Stimulated activated CD8-positive, alpha-beta memory T cell treated with anti-CD3 and anti-CD28 coated beads, Interleukin-15, amount 100 ng/mL, for 48 hours (primary cell): Measurements from ENCODE around the gene SELENOO.
A peak's percentile ranks its signal among the peaks of the same experiment; 100 is the strongest.

Source experiments
- DNase-seq, 2 donors: peaks; one replicate each; pipeline ENCODE4 v3.0.0-alpha.2; 2020; ENCODE audit warnings: low read depth in 2 of 2

Gene SELENOO

DNA sequence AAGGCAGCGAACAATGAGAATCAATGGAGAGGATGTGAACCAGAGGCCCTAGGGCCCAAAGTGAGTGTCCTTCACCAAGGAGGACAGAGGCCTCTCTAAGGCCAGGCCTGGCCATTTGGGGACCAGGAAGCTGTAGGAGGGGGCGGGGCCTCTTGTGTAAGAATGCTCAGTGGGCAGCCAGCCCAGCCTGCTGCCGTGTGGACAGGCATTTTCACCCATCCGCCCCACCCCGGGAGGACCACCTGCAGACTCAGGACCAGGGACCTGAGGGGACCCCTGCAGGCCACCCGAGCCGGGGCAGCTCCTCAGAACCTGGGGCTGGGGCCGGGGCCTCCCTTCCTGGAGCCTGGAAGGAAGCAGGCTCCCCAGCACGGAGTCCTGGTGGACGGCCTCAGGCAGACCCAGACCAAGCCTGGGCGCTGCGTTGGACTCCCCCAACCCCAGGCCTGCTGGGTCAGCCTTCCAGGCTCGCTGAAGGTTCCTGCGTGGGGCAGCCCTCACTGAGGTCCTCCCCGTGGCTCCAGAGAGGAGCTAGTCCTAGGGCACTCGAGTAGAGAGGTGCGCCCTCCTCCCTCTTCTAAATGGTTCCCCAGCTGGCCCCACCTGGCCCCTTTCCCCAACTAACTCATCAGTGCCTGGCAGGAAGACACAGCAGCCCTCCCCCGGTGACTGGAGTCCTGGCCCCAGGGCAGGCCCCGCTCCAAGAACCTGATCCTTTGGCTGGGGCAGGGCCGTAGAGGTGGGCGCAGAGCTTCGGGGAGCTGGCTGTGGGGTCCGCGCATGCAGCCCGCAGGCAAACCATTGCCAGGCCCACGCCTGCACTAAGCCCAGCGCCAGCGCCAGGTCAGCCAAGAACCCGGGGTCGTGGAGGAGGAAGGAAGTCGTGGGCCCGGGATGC lies 16.6 kb upstream of the SELENOO start:
- no peak for DNase-seq

DNA sequence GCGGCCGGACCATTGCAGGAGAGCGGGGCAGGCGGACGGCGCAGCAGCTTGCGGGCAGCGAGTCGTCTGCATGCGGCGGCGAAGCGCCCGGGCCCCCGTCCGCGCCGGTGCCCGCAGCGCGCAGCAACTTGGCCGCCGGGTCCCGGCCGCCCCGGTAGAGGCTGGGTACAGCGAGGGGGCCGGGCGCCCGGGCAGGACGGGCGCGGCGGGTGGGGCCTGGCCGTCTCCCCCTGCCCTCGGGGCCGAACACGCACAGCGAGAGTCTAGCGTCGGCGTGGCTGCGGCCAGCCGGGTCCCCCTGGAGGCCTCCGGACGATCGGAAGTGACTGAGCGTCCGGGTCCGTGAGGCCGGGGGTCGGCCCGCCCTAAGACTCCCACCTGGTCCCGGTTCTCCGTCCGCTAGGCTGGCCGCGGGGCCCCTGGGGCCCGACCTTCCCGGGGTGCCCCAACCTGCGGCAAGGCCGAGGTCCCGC lies 15.9 kb upstream of the SELENOO start:
- no peak for DNase-seq

DNA sequence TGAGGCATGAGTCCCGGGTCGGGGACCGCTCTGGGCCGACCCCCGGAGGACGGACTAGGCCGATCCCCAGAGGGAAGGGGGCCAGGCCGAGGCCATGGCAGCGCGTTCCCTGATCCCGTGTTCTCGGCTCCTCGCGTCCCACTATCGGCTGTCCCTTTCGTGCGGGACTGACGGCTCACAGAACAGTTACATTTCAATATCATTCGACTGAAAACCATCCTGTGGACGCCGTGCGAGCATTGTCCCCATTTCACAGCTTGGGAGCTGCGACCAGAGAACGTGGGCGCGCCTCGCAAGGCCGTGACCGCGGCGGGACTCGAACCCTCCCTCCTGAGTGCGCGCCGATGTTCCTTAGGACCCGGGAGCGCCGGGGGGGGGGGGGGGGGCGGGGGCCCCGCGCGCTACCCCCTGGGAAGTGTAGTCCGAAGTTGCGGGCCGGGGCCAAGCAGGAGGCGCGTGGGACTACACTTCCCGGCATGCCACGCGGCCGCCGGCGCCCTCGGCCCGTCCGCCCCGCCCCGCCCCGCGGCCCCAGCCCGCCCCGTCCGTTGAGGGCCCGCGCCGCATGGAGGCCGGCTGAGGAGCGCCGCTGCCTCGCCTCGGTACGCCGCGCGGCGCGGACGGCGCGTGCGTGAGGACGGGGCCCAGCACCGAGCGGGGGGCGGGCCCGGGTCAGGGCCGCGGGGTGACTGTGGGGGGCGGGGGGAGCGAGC lies 15.3 kb upstream of the SELENOO start, which contains the start of gene TRABD:
TSS of gene TRABD (plus strand) at position 539 of the 713 bp plus-strand sequence. CDS start 7,148 bp downstream, outside the sequence.
- peak; percentile 85 to 88 for DNase-seq

DNA sequence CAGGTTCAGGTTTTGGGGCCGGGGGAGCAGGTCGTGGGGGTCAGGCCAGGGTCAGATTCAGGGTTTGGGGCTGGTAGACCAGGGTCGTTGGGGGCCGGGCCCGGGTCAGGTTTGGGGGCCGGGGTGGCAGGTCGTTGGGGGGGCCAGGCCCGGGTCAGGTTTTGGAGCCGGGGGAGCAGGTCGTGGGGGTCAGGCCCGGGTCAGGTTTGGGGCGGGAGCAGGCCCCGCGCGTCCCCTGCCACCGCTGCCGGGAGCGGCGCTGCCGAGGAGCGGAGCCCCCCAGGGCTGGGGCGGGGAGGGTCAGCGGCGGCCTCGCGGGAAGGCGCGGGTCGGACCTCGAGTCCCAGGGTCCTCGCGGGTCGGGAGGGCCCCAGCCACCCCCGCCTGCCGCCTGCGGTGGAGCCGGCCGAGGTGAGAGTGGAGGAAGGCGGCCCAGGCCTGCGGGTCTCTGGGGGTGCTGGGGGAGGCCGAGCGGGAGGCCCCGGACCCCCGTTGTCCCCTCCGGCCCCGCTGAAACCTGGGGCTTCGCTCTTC lies 14.6 kb upstream of the SELENOO start:
- DNase-seq = no peak

DNA sequence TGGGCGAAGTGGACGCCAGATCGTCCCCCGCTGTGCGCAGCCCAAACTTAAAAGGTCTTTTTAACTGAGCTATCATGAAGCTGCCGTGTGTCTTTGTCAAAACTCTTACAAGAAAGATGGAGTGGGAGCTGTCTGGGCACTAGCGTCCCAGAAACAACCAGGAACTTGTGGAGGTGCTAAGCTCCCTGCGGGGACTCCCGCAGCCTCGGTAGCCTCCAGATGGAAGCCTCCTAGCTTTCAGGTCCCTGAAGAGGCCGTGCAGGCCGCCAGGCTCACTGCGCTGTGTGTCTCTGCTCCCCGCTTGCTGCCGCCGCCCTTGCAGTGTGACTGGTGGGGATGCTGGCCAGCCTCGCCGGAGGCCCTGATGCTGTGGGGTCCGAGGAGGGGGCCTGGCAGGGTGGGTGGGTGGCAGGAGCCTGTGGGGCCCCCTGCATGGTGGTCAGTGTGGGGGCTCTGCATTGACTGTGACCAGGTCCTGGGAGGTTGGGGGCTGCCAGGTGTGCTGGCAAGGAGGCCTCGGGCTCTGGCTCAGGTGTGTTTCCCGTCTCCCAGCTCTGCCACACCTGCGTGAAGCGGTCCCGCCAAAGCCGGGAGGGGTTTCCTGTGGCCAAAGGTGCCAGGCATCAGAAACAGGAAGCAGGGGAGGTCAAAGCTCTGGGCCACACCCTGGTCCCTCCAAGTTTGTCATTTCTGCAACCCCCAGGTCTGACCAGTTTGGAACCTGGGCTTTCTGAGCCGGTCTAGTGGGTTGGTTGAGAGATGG lies 13.9 kb upstream of the SELENOO start:
- DNase-seq = no peak

DNA sequence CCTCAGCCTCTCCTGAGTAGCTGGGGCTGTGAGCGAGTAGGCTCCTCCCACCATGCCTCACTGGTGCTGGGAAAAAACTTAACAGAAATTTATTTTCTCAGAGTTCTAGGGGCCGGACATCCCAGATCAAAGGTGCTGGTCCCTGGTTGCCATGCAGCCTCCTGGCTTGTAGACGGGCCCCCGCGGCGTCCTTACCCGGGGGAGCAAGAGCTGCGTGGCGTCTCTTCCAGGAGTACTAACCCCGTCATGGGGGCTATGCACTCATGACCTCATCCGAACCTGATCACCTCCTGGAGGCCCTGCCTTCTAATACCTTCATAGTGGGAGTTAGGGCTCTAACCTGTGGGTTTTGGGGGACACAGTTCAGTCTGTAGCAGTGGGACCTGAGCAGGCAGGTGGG lies 12.5 kb upstream of the SELENOO start:
- DNase-seq = no peak

DNA sequence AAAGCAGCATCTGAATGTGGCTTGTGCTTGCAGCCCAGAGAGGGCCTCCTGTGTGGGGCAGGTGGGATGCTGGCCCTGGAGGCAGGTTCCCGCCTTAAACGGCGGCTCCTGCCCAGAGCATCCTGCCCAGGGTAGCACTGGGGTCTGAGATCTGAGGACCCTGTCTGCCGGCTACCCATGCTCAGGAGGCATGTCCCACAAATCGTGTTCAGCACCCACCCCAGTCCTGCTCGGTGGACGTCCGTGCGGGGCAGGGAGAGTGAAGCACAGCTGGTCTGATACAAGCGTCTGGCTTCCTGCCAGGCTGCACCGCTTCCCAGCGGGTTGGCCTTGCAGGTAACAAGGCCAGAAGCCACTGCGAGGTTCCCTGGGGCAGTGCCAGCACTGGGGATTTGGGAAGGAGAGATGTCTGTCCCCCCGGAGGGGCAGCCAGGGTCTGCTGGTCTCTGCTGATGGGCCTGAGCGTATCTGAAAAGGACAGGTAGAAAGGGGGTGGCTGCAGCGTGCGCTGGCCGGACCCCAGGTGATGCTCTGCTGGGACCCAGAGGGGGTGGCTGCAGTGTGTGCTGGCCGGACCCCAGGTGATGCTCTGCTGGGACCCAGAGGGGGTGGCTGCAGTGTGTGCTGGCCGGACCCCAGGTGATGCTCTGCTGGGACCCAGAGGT lies 11.5 kb upstream of the SELENOO start:
- DNase-seq = no peak

DNA sequence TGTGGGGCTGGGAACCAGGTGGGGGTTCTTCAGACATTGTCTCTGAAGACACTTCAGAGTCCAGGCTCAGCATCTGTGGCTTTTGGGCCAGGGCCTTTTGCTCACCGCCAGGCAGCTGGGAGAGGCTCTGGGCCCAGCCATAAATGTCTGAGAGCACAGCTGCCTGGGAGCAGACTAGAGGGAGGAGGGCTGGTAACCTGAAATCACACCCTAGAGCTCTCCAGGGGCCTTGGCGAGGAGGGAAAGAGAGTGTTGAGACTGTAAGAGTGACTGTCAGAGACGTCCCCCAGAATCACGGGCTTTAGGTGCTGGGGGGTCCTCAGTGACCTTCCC lies 11.0 kb upstream of the SELENOO start:
- no peak for DNase-seq

DNA sequence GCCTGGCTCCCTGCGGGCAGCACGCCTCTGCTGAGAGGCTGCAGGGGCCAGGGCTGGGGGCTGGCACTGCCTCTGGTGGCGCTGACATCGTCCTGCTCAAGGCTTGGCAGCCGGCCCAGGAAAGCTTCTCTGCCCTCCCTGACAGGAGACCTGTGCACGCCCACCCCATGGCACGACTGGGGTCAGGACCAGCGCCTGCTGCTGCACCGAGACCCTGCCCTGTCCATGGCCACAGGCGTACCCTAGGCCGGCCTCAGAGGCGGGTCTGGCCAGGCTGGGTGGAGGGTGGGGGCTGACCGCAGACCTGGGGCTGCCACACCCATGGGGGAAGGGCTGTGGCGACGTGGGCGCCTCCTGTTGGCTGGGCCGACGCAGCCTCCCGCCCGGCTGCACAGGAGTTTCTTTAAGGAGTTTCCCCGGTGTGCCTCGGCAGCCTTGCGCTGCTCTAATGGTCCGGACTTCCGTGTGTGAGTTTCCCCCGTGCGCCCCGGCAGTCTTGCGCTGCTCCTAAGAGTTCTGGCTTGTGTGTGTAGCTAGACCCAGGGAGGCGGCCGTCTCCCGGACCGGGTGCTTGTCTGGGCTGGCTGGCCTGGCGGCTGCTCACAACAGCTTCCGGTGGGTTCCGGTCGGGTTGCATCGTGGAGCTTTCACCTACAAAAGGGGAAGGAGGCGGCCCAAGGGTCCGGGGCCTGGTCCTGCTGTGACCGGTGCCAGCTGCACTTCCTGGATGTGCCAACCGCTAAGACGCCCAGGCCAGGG lies 10.4 kb upstream of the SELENOO start:
- DNase-seq = peak; percentile 68 to 74

DNA sequence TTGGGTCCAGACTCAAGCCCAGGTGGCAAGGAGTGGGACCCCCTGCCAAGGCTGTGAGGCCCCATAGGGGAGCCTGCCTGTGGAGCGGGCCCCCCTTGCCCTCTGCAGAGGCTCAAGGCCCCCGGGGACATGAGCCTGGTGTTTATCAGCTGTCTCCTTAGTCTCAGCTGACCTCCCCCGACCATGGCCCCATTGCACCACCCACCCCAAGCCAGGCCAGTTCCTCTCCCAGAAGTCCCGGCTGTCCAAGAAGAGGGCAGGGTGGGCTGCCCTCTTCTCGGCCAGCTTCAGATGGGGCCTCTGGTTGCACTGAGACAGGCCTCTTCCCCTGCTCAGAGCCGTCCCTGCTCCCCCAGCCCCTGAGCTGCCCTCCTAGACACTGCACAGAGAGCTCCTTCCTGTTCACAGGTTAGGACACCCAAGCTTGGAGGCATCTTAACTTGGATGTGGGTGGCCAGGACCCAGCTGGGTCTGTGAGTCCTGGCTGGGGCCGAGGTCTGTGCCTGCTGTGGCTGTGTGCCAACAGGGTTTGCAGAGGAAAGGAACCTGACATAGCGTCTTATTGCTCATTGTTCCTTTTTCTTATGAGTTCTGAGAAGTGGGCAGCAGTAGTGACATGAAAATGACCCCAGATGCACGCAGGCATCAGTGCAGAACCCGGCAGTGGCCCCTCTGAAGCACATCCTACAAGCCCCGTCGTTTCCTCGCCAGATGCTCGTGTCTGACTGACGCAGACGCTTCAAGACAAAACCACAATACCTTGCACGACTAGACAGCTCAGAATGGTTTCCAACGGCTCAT lies 9.7 kb upstream of the SELENOO start:
- peak; percentile 64 to 67 for DNase-seq

DNA sequence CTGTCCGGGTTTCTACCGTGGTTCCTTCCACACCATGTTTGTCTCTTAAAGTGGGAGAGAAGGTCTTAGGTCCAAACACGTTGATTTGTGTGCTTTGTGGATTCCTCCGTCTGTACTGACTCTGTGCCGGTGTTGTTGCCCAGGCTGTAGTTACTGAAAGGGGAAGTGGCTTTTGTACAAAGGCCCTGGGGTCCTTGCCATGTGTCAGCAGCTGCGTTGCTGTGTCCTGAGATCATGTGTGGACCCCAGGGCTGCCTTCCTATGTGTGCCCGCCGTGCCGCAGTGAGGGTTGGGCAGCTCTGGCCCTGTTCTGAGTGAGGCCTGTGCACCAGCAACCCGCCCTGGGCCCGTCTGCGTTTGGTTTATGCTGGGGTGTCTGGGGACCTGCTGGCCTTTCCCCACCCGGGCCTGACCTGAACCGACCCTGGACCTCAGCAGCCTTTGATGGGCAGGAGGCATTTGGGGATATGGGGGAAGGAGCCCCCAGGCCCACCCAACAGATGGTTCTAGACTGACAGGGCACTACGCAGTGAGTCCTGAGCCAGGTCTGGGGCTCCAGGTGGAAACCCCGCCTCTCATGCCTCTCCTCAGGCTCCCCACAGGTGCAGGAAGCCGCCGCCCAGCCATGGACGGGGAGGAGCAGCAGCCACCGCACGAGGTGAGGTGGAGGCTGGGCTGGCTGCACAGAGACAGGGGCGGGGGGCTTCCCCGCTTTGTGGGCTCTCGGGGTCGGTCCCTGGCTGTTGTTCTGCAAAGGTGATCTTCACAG lies 8.2 kb upstream of the SELENOO start:
- no peak for DNase-seq

DNA sequence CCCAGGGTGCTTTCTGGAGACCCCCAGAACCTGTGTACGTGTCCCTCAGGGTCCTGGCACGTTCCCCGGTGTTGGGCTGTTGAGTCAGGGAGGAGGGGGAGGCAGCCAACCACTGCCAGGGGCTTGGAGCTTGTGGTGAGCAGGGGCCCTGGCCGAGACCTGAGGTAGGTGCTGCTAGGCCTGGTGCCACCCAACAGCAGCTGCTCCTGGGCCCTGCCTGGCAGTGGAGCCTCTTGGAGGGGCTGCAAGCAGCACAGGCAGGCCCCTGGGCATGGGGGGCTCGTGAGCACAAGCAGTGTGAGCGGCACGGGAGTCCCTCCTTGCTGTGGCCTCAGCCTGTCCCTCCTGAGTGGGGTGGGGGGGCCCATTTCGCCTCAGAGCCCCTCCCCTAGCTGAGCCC lies 7.2 kb upstream of the SELENOO start:
- no peak for DNase-seq

DNA sequence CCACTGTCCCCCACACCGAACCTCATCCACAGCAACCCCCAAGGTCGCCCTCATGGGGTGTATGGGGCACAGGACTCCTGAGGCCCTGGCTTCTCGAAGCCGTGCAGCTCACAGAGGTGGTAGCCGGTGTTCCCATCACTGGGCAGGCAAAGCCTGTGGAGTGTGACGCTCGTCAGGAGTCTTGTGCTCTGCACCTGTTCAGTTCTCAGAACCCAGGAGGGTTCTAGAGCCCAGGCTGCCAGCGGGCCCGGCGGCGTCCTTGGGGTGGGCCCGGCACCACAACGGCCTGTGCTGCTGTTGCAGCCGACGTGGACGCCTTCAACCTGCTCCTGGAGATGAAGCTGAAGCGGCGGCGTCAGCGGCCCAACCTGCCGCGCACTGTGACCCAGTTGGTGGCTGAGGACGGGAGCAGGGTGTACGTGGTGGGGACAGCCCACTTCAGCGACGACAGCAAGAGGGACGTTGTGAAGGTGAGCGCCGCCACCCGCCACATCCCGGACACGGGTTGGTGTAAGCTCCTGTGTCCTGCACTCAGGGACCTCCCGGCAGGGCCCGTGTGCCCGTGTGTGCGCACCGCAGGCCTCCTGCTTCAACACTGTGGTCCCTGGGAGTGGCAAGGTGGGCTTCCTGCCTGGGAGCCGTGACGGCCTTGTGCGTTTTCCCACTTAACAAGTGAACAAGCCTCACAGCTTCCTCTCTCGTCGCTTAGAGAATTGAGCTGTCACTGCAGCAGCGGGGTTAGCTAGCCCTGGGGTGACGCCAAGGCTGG lies 6.6 kb upstream of the SELENOO start:
- DNase-seq = no peak

DNA sequence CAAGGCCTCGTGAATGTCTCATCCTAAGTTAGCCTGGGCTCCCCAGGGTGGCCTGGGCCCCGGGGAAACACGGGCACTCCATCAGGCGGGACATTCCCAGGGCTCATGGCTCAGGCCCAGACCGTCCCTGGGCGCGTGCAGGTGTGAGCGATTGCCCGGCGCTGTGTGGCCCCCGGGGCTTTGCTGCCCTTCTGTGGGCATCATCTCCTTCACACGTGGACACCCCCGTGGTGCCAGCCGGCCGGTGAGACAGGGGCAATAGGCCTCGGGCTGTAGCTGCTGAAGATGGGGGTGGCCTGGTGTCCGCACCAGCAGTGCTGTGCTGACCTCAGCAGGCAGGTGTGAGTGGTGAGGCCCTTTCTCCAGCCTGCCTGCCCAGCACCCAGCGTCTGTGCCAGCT lies 4.6 kb upstream of the SELENOO start:
- no peak for DNase-seq

DNA sequence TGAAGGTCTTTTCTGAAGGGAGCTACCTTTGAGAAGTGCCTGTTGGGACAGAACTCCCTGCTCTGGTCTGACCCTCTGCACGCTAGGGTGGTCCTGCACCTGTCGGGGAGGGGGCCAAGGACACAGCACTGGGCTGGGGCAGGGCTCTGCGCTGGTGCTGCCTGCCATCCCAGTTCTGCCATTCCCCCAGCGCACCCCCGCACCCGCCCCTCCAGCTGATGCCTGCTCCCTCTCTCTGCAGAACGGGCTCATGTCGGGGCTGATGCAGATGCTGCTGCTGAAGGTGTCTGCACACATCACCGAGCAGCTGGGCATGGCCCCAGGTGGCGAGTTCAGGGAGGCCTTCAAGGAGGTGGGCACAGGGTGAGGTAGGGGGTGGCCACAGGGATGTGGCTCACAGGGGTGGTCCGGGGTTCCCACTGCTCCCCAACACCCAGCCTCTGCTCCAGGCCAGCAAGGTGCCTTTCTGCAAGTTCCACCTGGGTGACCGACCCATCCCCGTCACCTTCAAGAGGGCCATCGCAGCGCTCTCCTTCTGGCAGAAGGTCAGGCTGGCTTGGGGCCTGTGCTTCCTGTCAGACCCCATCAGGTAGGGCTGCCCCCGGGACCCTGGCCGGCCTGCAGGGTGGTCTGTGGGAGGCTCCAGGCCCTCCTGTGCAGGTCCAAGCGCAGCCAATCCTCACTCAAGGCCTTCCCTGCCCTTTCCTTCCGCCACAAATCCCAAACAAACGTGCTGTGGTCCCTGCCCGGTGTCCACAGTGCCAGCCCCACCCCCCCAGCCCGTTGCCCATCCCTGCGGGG lies 3.6 kb upstream of the SELENOO start:
- DNase-seq = no peak

DNA sequence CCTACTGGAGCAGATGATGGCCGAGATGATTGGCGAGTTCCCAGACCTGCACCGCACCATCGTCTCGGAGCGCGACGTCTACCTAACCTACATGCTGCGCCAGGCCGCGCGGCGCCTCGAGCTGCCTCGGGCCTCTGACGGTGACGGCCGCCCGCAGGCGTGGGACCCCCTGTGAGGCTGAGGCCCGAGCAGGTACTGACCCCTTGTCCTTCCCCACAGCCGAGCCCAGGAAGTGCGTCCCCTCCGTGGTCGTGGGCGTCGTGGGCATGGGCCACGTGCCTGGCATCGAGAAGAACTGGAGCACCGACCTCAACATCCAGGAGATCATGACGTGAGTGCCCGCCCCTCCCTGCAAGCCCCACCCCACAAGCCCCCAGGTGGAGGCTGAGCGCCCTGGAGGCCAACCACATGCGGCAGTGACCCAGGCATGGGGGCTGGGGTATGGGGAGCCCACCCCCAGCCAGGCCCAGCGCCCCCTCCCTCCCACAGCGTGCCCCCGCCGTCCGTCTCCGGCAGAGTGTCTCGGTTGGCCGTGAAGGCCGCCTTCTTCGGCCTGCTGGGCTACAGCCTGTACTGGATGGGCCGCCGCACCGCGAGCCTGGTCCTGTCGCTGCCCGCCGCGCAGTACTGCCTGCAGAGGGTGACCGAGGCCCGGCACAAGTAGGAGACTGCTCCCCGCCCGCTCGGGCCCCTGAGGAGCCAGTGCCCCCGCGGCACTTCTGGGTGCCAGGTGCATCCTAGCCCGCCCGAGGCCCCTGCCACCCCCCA lies 2.8 kb upstream of the SELENOO start:
- no peak for DNase-seq

DNA sequence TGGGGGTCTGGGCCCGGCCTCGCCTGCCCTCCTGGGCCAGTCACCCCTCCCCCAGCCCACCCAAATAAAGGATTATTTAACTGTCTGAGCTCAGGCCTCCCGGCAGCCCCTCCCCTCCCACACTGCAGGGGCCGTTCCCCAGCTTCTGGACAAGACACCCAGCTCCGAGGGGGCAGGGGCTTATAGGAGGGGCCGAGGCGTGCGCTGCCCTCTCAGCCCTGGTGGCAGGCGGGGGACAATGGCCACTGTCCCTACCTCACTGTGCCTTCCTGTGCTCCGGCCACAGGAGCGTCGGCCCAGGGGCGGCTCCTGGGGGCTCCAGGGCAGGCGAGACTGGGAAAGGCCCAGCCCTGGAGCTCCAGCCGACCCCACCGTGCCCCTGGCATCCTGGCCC lies 2.2 kb upstream of the SELENOO start:
- DNase-seq = no peak
